Activated T-helper 2 cell treated with anti-CD3 and anti-CD28 coated beads, Interferon-gamma antibody, Interleukin-2, Interleukin-4, amounts not matched to agents 10 μg/mL and 5 μg/mL and 100 μg/mL, durations not matched to agents 14 hours and 24 hours and 36 hours (primary cell): ENCODE measurements around the gene ZNF689. TPM values are rescaled to one million over a fixed set of nuclear protein-coding genes. Genes with fewer than 3 reads are reported as not detected.

Experiments
- DNase-seq: peaks from one replicate; pipeline ENCODE4 v3.0.0; 2021; ENCODE audit warnings: low spot score
- H3K27ac Mint-ChIP-seq: one replicate; pipeline ENCODE4 v1.8.0; 2021; ENCODE audit warnings: mixed read lengths
- H3K27me3 Mint-ChIP-seq: one replicate; pipeline ENCODE4 v1.8.0; 2021; ENCODE audit warnings: low read depth, mixed read lengths
- H3K36me3 Mint-ChIP-seq: one replicate; pipeline ENCODE4 v1.8.0; 2021; ENCODE audit warnings: low read depth, mixed read lengths
- H3K4me1 Mint-ChIP-seq: one replicate; pipeline ENCODE4 v1.8.0; 2021; ENCODE audit warnings: low read depth, mixed read lengths
- H3K4me3 Mint-ChIP-seq: one replicate; pipeline ENCODE4 v1.8.0; 2021; ENCODE audit warnings: low read depth, mild to moderate bottlenecking, moderate library complexity, mixed read lengths
- H3K9me3 Mint-ChIP-seq: one replicate; pipeline ENCODE4 v1.8.0; 2021; ENCODE audit warnings: mixed read lengths
- intact Hi-C: fragments of 100-400 bp; cut with micrococcal nuclease; formaldehyde crosslinking; loops from one replicate; pipeline ENCODE4 v1.15.1; 2023
- total RNA-seq: library from RNA; stranded (reverse); gene quantifications from 2 replicates; pipeline ENCODE4 v1.2.3, GENCODE V29; 2022

ZNF689 gene
- total RNA-seq, 1 donor from 2014 or later: 11.4 TPM

- Mint-ChIP-seq H3K4me1 (peaks cover 22% of the 10 kb centered on the region), H3K27ac (peak overlapping the region; percentile 82), H3K4me3 (peak overlapping the region; percentile 78), H3K36me3 (peaks cover 2% of the 10 kb centered on the region), H3K27me3 (peaks cover 1% of the 10 kb centered on the region), H3K9me3 (no peaks in the 10 kb centered on the region)
- intact Hi-C loops: no loop called here
- no peak for DNase-seq
Observed at GRCh38 chr16:30561089-30561816, 48.9 kb downstream of the ZNF689 start.

GRCh38 chr16:30559690-30560089 lies 50.5 kb downstream of the ZNF689 start:
- no peaks in the 10 kb centered on the region for H3K9me3 Mint-ChIP-seq
- DNase-seq: no peak
- intact Hi-C loops: loop anchor here (2.0 kb wide), 1 partner anchor 13 kb away; no protein-coding TSS in a partner anchor
- peaks cover 1% of the 10 kb centered on the region for H3K27me3 Mint-ChIP-seq
- peak overlapping the region; percentile 3 for H3K4me3 Mint-ChIP-seq
- peaks cover 10% of the 10 kb centered on the region for H3K36me3 Mint-ChIP-seq
- peak overlapping the region; percentile 51 for H3K27ac Mint-ChIP-seq
- peaks cover 24% of the 10 kb centered on the region for H3K4me1 Mint-ChIP-seq

- peak overlapping the region; percentile 95 for H3K27ac Mint-ChIP-seq
- DNase-seq: no peak
- peaks cover 1% of the 10 kb centered on the region for H3K27me3 Mint-ChIP-seq
- H3K9me3 Mint-ChIP-seq: no peaks in the 10 kb centered on the region
- peaks cover 28% of the 10 kb centered on the region for H3K4me1 Mint-ChIP-seq
- intact Hi-C loops: loop anchor here (1.0 to 2.0 kb wide), 4 partner anchors 8 to 224 kb away; no protein-coding TSS in a partner anchor
- peak overlapping the region; percentile 83 for H3K4me3 Mint-ChIP-seq
- peaks cover 17% of the 10 kb centered on the region for H3K36me3 Mint-ChIP-seq
Observed at GRCh38 chr16:30558789-30559377, 51.3 kb downstream of the ZNF689 start.

- Mint-ChIP-seq H3K4me1 (peaks cover 35% of the 10 kb centered on the region), H3K27me3 (peaks cover 1% of the 10 kb centered on the region), H3K36me3 (peaks cover 24% of the 10 kb centered on the region), H3K27ac (peak within 1 kb of the TSS; percentile 95), H3K9me3 (no peaks in the 10 kb centered on the region), H3K4me3 (peak within 1 kb of the TSS; percentile 83)
- peak; percentile 97 for DNase-seq
- intact Hi-C loops: loop anchor here (1.0 to 2.0 kb wide), 4 partner anchors 9 to 223 kb away; no protein-coding TSS in a partner anchor
Observed at GRCh38 chr16:30557957-30558788, 52.0 kb downstream of the ZNF689 start, which contains the start of gene ZNF764. ZNF764 (minus strand) TSS chr16:30558374; CDS start chr16:30558182, 192 bp downstream.

- intact Hi-C loops: no loop called here
- H3K9me3 Mint-ChIP-seq: no peaks in the 10 kb centered on the region
- peak overlapping the region; percentile 83 for H3K4me3 Mint-ChIP-seq
Observed at GRCh38 chr16:30557707-30557956, 52.6 kb downstream of the ZNF689 start.

GRCh38 chr16:30556125-30556473 lies 54.1 kb downstream of the ZNF689 start:
- H3K4me3 Mint-ChIP-seq: peak overlapping the region; percentile 83
- no peak for DNase-seq
- intact Hi-C loops: no loop called here
- H3K27me3 Mint-ChIP-seq: peaks cover 1% of the 10 kb centered on the region
- H3K36me3 Mint-ChIP-seq: peaks cover 36% of the 10 kb centered on the region
- peak overlapping the region; percentile 42 for H3K27ac Mint-ChIP-seq
- no peaks in the 10 kb centered on the region for H3K9me3 Mint-ChIP-seq
- H3K4me1 Mint-ChIP-seq: peaks cover 50% of the 10 kb centered on the region

More at GRCh38 chr16:30557707-30557956, 52.6 kb downstream of the ZNF689 start:
- peak overlapping the region; percentile 95 for H3K27ac Mint-ChIP-seq
- H3K36me3 Mint-ChIP-seq: peaks cover 30% of the 10 kb centered on the region
- H3K4me1 Mint-ChIP-seq: peaks cover 40% of the 10 kb centered on the region
- H3K27me3 Mint-ChIP-seq: peaks cover 1% of the 10 kb centered on the region
- DNase-seq: no peak

GRCh38 chr16:30555315-30556124 lies 54.7 kb downstream of the ZNF689 start:
- H3K4me1 Mint-ChIP-seq: peaks cover 48% of the 10 kb centered on the region
- H3K27me3 Mint-ChIP-seq: no peaks in the 10 kb centered on the region

GRCh38 chr16:30554557-30555314 lies 55.5 kb downstream of the ZNF689 start:
- peak overlapping the region; percentile 28 for H3K27ac Mint-ChIP-seq
- H3K36me3 Mint-ChIP-seq: peaks cover 36% of the 10 kb centered on the region
- no peak overlapping the region for H3K4me3 Mint-ChIP-seq
- DNase-seq: no peak
- intact Hi-C loops: no loop called here
- no peaks in the 10 kb centered on the region for H3K9me3 Mint-ChIP-seq
- H3K4me1 Mint-ChIP-seq: peaks cover 48% of the 10 kb centered on the region
- no peaks in the 10 kb centered on the region for H3K27me3 Mint-ChIP-seq

More at GRCh38 chr16:30555315-30556124, 54.7 kb downstream of the ZNF689 start:
- Mint-ChIP-seq H3K36me3 (peaks cover 36% of the 10 kb centered on the region), H3K4me3 (peak overlapping the region; percentile 83), H3K9me3 (no peaks in the 10 kb centered on the region), H3K27ac (no peak overlapping the region)
- intact Hi-C loops: no loop called here
- no peak for DNase-seq

- no peaks in the 10 kb centered on the region for H3K9me3 Mint-ChIP-seq
- H3K27ac Mint-ChIP-seq: peak overlapping the region; percentile 95
- no peaks in the 10 kb centered on the region for H3K27me3 Mint-ChIP-seq
- intact Hi-C loops: no loop called here
- peaks cover 36% of the 10 kb centered on the region for H3K36me3 Mint-ChIP-seq
- H3K4me3 Mint-ChIP-seq: peak overlapping the region; percentile 8
- DNase-seq: no peak
- H3K4me1 Mint-ChIP-seq: peaks cover 45% of the 10 kb centered on the region
Observed at GRCh38 chr16:30553393-30553899, 56.7 kb downstream of the ZNF689 start.

GRCh38 chr16:30552956-30553355 lies 57.2 kb downstream of the ZNF689 start:
- Mint-ChIP-seq H3K27me3 (no peaks in the 10 kb centered on the region), H3K9me3 (no peaks in the 10 kb centered on the region), H3K27ac (peak overlapping the region; percentile 95), H3K36me3 (peaks cover 36% of the 10 kb centered on the region), H3K4me1 (peaks cover 47% of the 10 kb centered on the region), H3K4me3 (peak overlapping the region; percentile 17)
- DNase-seq: no peak
- intact Hi-C loops: no loop called here
